Tibial nerve (tissue), 4 donors: ENCODE data around the gene NKAIN2. TPM values are rescaled to one million over a fixed set of nuclear protein-coding genes. Genes with fewer than 3 reads are reported as not detected.
"Not testable (repeated sequence)": the region's sequence is repeated elsewhere in the genome, so short reads cannot be mapped to it uniquely, and the experiment has no call there.

ENCODE experiments used
- DNase-seq, 2 donors: peaks; one replicate each; pipeline ENCODE4 v3.0.0-alpha.2; 2019; ENCODE audit warnings: low spot score in 2 of 2
- H3K27ac ChIP-seq, 4 donors: fragments of 200-600 bp; sonication (generic) in 3 of 4; one replicate each; pipeline ENCODE4 v1.5.1; 2017 to 2019; ENCODE audit warnings: mild to moderate bottlenecking in 1 of 4
- H3K27me3 ChIP-seq, 2 donors: fragments of 200-600 bp; sonication (generic) in 1 of 2; one replicate each; pipeline versions ENCODE4 v1.5.1 to v1.6.0; 2017 to 2019
- H3K36me3 ChIP-seq, 3 donors: fragments of 200-600 bp; sonication (generic); one replicate each; pipeline ENCODE4 v1.5.1; 2018 to 2019
- H3K4me1 ChIP-seq, 4 donors: fragments of 200-600 bp; sonication (generic) in 3 of 4; one replicate each; pipeline ENCODE4 v1.5.1; 2017 to 2019
- H3K4me3 ChIP-seq, 4 donors: fragments of 200-600 bp; sonication (generic) in 3 of 4; one replicate each; pipeline ENCODE4 v1.5.1; 2017 to 2019; ENCODE audit warnings: mild to moderate bottlenecking in 1 of 4, moderate library complexity in 1 of 4
- H3K9me3 ChIP-seq, 4 donors: fragments of 200-600 bp; sonication (generic) in 3 of 4; one replicate each; pipeline ENCODE4 v1.5.1; 2017 to 2019
- CTCF ChIP-seq, 5 experiments: fragments of 200-600 bp in 3 of 5; fragments of 450-650 bp in 2 of 5; sonication (generic) in 3 of 5; IDR thresholded peaks; one replicate each; pipeline ENCODE4 v1.5.1; 2016 to 2019; ENCODE audit warnings: antibody characterized with exemption in 5 of 5, mild to moderate bottlenecking in 3 of 5, moderate library complexity in 2 of 5
- EP300 ChIP-seq, 2 donors: sonication (generic); formaldehyde crosslinking; IDR thresholded peaks; one replicate each; pipeline ENCODE4 v1.6.1; 2017; ENCODE audit warnings: antibody characterized with exemption in 2 of 2, mild to moderate bottlenecking in 1 of 2
- POLR2A ChIP-seq, 2 donors: fragments of 450-650 bp; IDR thresholded peaks; one replicate each; pipeline ENCODE4 v1.6.1; 2017; ENCODE audit warnings: antibody characterized with exemption in 2 of 2, mild to moderate bottlenecking in 2 of 2, moderate library complexity in 2 of 2
- WGBS, 2 donors: methylation state at CpG; one replicate each; pipeline ENCODE4 v1.1.5; 2018; 5-methylcytosine and 5-hydroxymethylcytosine counted together
- total RNA-seq, 4 donors: library from RNA; depleted of rRNA; stranded (reverse); fragments of >200 nt; gene quantifications; one replicate each; pipeline ENCODE4 v1.1.0, GENCODE V29; 2016

Gene NKAIN2
- total RNA-seq, 4 donors from 2014 or later, result 8.1 to 20.8 (median 15.2) TPM

- Histone ChIP-seq H3K27ac (no peak overlapping the region), H3K36me3 (no peaks in the 10 kb centered on the region), H3K27me3 (no peaks in the 10 kb centered on the region), H3K4me1 (no peaks in the 10 kb centered on the region), H3K9me3 (no peaks in the 10 kb centered on the region), H3K4me3 (no peak overlapping the region)
- DNase-seq, result no peak
- TF ChIP-seq CTCF (IDR thresholded peaks at IDR 0.05) (no peak), POLR2A (IDR thresholded peaks at IDR 0.05) (no peak), EP300 (IDR thresholded peaks at IDR 0.05) (no peak)
- WGBS, 2 donors, result 89 to 92% methylated on average over 1 of the region's 1 CpG
Observed at GRCh38 chr6:124285146-124285545, 481.5 kb downstream of the NKAIN2 start.

- TF ChIP-seq CTCF (IDR thresholded peaks at IDR 0.05) (no peak), EP300 (IDR thresholded peaks at IDR 0.05) (no peak), POLR2A (IDR thresholded peaks at IDR 0.05) (no peak)
- no peak for DNase-seq
- WGBS, 2 donors, result 88 to 95% methylated on average over 2 of the region's 2 CpGs
Observed at GRCh38 chr6:124294574-124295200, 491.0 kb downstream of the NKAIN2 start.

GRCh38 chr6:124297507-124297906, 493.8 kb downstream of the NKAIN2 start:
- Histone ChIP-seq H3K36me3 (no peaks in the 10 kb centered on the region), H3K9me3 (no peaks in the 10 kb centered on the region), H3K27me3 (no peaks in the 10 kb centered on the region), H3K4me1 (no peaks in the 10 kb centered on the region), H3K4me3 (no peak overlapping the region), H3K27ac (no peak overlapping the region)
- WGBS, 2 donors, result 91 to 92% methylated on average over 6 of the region's 6 CpGs
- no peak for DNase-seq
- TF ChIP-seq POLR2A (IDR thresholded peaks at IDR 0.05) (no peak), EP300 (IDR thresholded peaks at IDR 0.05) (no peak), CTCF (IDR thresholded peaks at IDR 0.05) (no peak)

More at GRCh38 chr6:124294574-124295200, 491.0 kb downstream of the NKAIN2 start:
- no peaks in the 10 kb centered on the region for H3K36me3 ChIP-seq
- H3K4me1 ChIP-seq, result no peaks in the 10 kb centered on the region
- H3K9me3 ChIP-seq, result no peaks in the 10 kb centered on the region
- no peak overlapping the region for H3K4me3 ChIP-seq
- no peak overlapping the region for H3K27ac ChIP-seq
- no peaks in the 10 kb centered on the region for H3K27me3 ChIP-seq

- Histone ChIP-seq H3K36me3 (no peaks in the 10 kb centered on the region), H3K4me3 (no peak overlapping the region), H3K27ac (no peak overlapping the region), H3K27me3 (no peaks in the 10 kb centered on the region), H3K4me1 (no peaks in the 10 kb centered on the region), H3K9me3 (no peaks in the 10 kb centered on the region)
- no peak for TF ChIP-seq CTCF (IDR thresholded peaks at IDR 0.05)
- no peak for TF ChIP-seq POLR2A (IDR thresholded peaks at IDR 0.05)
- no peak for DNase-seq
- WGBS, 2 donors, result 50 to 54% methylated on average over 1 of the region's 1 CpG
Observed at GRCh38 chr6:124298730-124299129, 495.1 kb downstream of the NKAIN2 start.

GRCh38 chr6:124300907-124301306, 497.2 kb downstream of the NKAIN2 start:
- not testable (repeated sequence) for H3K4me1 ChIP-seq, H3K4me3 ChIP-seq, H3K36me3 ChIP-seq, H3K27me3 ChIP-seq, H3K9me3 ChIP-seq, DNase-seq, H3K27ac ChIP-seq
- 89 to 100% methylated on average over 2 of the region's 2 CpGs for WGBS, 2 donors

GRCh38 chr6:124303971-124304370, 500.3 kb downstream of the NKAIN2 start:
- Histone ChIP-seq H3K27ac (no peak overlapping the region), H3K4me3 (no peak overlapping the region), H3K9me3 (no peaks in the 10 kb centered on the region), H3K27me3 (no peaks in the 10 kb centered on the region), H3K4me1 (no peaks in the 10 kb centered on the region), H3K36me3 (no peaks in the 10 kb centered on the region)
- 88 to 92% methylated on average over 2 of the region's 2 CpGs for WGBS, 2 donors
- DNase-seq, result no peak
- TF ChIP-seq EP300 (IDR thresholded peaks at IDR 0.05), result no peak
- no peak for TF ChIP-seq POLR2A (IDR thresholded peaks at IDR 0.05)
- TF ChIP-seq CTCF (IDR thresholded peaks at IDR 0.05), result no peak
